HEK293 (cell line): ENCODE measurements around the gene TTC6.
A peak's percentile ranks its signal among the peaks of the same experiment; 100 is the strongest.

ENCODE experiments used
- GLI4 ChIP-seq: fragments of 450-650 bp; formaldehyde crosslinking; IDR thresholded peaks from 2 replicates; pipeline ENCODE4 v1.5.1; 2016; ENCODE audit warnings: missing biosample characterization, missing genetic modification characterization
- HOXD13 ChIP-seq: sonication (generic); formaldehyde crosslinking; IDR thresholded peaks from 2 replicates; pipeline ENCODE4 v1.8.0; 2022; ENCODE audit warnings: missing genetic modification reagents, borderline replicate concordance
- SP2 ChIP-seq: fragments of 450-650 bp; formaldehyde crosslinking; IDR thresholded peaks from 2 replicates; pipeline ENCODE4 v1.5.1; 2016; ENCODE audit warnings: missing biosample characterization, missing genetic modification characterization
- YY2 ChIP-seq: fragments of 450-650 bp; formaldehyde crosslinking; IDR thresholded peaks from 2 replicates; pipeline ENCODE4 v1.5.1; 2016; ENCODE audit warnings: missing biosample characterization, missing genetic modification characterization
- ZBTB17 ChIP-seq: fragments of 450-650 bp; formaldehyde crosslinking; IDR thresholded peaks from 2 replicates; pipeline ENCODE4 v1.5.1; 2016; ENCODE audit warnings: missing biosample characterization, missing genetic modification characterization
- ZBTB21 ChIP-seq: fragments of 450-650 bp; formaldehyde crosslinking; IDR thresholded peaks from 2 replicates; pipeline ENCODE4 v1.5.1; 2017; ENCODE audit warnings: missing biosample characterization, missing genetic modification characterization
- ZFHX2 ChIP-seq: fragments of 450-650 bp; formaldehyde crosslinking; conservative IDR thresholded peaks from 2 replicates; pipeline ENCODE4 v1.5.1; 2016; ENCODE audit warnings: missing biosample characterization, missing genetic modification characterization
- ZNF10 ChIP-seq: fragments of 450-650 bp; formaldehyde crosslinking; IDR thresholded peaks from 2 replicates; pipeline ENCODE4 v1.5.1; 2017; ENCODE audit warnings: missing biosample characterization, missing genetic modification characterization
- ZNF133 ChIP-seq: fragments of 450-650 bp; formaldehyde crosslinking; IDR thresholded peaks from 2 replicates; pipeline ENCODE4 v1.5.1; 2016; ENCODE audit warnings: missing biosample characterization, missing genetic modification characterization
- ZNF138 ChIP-seq: fragments of 450-650 bp; formaldehyde crosslinking; IDR thresholded peaks from 2 replicates; pipeline ENCODE4 v1.5.1; 2016; ENCODE audit warnings: missing biosample characterization, missing genetic modification characterization, borderline replicate concordance
- ZNF169 ChIP-seq: fragments of 450-650 bp; formaldehyde crosslinking; IDR thresholded peaks from 2 replicates; pipeline ENCODE4 v1.5.1; 2016; ENCODE audit warnings: missing biosample characterization, missing genetic modification characterization
- ZNF239 ChIP-seq: fragments of 450-650 bp; formaldehyde crosslinking; IDR thresholded peaks from 2 replicates; pipeline ENCODE4 v1.5.1; 2016; ENCODE audit warnings: missing biosample characterization, missing genetic modification characterization
- ZNF24 ChIP-seq: fragments of 450-650 bp; formaldehyde crosslinking; IDR thresholded peaks from 2 replicates; pipeline ENCODE4 v1.5.1; 2016; ENCODE audit warnings: missing biosample characterization, missing genetic modification characterization
- ZNF292 ChIP-seq: fragments of 450-650 bp; formaldehyde crosslinking; IDR thresholded peaks from 2 replicates; pipeline ENCODE4 v1.5.1; 2016; ENCODE audit warnings: low read depth, missing biosample characterization, missing genetic modification characterization, borderline replicate concordance
- ZNF311 ChIP-seq: fragments of 450-650 bp; formaldehyde crosslinking; IDR thresholded peaks from 2 replicates; pipeline ENCODE4 v1.5.1; 2017; ENCODE audit warnings: missing biosample characterization, missing genetic modification characterization, borderline replicate concordance
- ZNF366 ChIP-seq: fragments of 450-650 bp; formaldehyde crosslinking; conservative IDR thresholded peaks from 2 replicates; pipeline ENCODE4 v1.5.1; 2016; ENCODE audit warnings: missing biosample characterization, missing genetic modification characterization
- ZNF544 ChIP-seq: fragments of 450-650 bp; formaldehyde crosslinking; IDR thresholded peaks from 2 replicates; pipeline ENCODE4 v1.5.0; 2017; ENCODE audit warnings: missing biosample characterization, missing genetic modification characterization
- ZNF558 ChIP-seq: fragments of 450-650 bp; formaldehyde crosslinking; IDR thresholded peaks from 2 replicates; pipeline ENCODE4 v1.5.1; 2016; ENCODE audit warnings: missing biosample characterization, missing genetic modification characterization
- ZNF596 ChIP-seq: fragments of 450-650 bp; IDR thresholded peaks from 2 replicates; pipeline ENCODE4 v1.5.0; 2018; ENCODE audit warnings: missing biosample characterization, mild to moderate bottlenecking, missing genetic modification characterization, moderate library complexity
- ZNF600 ChIP-seq: fragments of 450-650 bp; formaldehyde crosslinking; IDR thresholded peaks from 2 replicates; pipeline ENCODE4 v1.5.1; 2016; ENCODE audit warnings: missing biosample characterization, missing genetic modification characterization
- ZNF621 ChIP-seq: fragments of 450-650 bp; formaldehyde crosslinking; IDR thresholded peaks from 2 replicates; pipeline ENCODE4 v1.5.1; 2017; ENCODE audit warnings: missing biosample characterization, missing genetic modification characterization
- ZNF624 ChIP-seq: fragments of 450-650 bp; formaldehyde crosslinking; IDR thresholded peaks from 2 replicates; pipeline ENCODE4 v1.5.1; 2017; ENCODE audit warnings: missing biosample characterization, missing genetic modification characterization
- ZNF664 ChIP-seq: fragments of 450-650 bp; formaldehyde crosslinking; IDR thresholded peaks from 2 replicates; pipeline ENCODE4 v1.5.1; 2016; ENCODE audit warnings: missing biosample characterization, missing genetic modification characterization
- ZSCAN30 ChIP-seq: fragments of 450-650 bp; IDR thresholded peaks from 2 replicates; pipeline ENCODE4 v1.5.1; 2018; ENCODE audit warnings: missing biosample characterization, mild to moderate bottlenecking, missing genetic modification characterization, moderate library complexity
- TF ChIP-seq, protein P1 (sequence below): fragments of 450-650 bp; formaldehyde crosslinking; IDR thresholded peaks from 2 replicates; pipeline ENCODE4 v1.5.1; 2016; ENCODE audit warnings: missing biosample characterization, missing genetic modification characterization
- TF ChIP-seq, protein P2 (sequence below): fragments of 450-650 bp; formaldehyde crosslinking; IDR thresholded peaks from 2 replicates; pipeline ENCODE4 v1.5.1; 2017; ENCODE audit warnings: missing biosample characterization, missing genetic modification characterization
- TF ChIP-seq, protein P3 (sequence below): fragments of 450-650 bp; formaldehyde crosslinking; conservative IDR thresholded peaks from 2 replicates; pipeline ENCODE4 v1.5.1; 2016; ENCODE audit warnings: low read depth, missing biosample characterization, missing genetic modification characterization
- TF ChIP-seq, protein P4 (sequence below): sonication (generic); formaldehyde crosslinking; IDR thresholded peaks from 2 replicates; pipeline ENCODE4 v1.8.1; 2022; ENCODE audit warnings: mild to moderate bottlenecking, moderate library complexity, missing genetic modification reagents

Gene TTC6

DNA sequence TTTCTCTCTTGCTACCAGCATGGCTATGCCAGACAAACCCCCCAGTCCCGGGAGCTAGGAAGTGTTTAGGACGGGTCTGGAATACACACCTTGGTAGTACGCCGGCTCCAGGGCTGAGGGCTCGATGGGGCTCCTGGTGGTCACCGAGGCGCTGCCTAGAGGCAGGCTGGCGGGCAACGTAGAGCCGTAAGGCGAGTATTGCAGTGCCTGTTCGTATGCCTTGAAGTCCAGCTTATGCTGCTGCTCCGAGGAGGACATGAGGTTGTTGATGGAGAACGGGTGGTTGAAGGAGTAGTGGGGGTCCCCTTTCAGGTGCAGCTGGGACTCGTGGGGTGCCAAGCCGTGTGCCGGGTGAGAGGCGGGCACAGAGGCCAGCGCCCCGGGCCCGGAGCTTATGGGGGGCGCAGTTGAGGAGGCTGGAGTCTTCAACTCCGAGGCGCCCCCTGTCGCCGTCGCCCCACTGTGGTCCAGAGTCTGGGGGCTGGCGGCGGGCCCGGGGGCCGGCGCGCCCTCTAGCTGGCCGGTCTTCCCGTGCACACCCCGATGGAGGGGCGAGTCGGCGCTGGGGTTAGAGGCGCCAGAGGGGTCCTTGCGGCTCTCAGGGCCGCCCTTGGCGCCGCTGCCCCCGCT, 4.0 kb upstream of the TTC6 start (continued):
- no peak for TF ChIP-seq ZNF239 (tag by site-specific recombination)
- no peak for TF ChIP-seq ZNF24 (tag by site-specific recombination)
- no peak for TF ChIP-seq ZNF664
- TF ChIP-seq ZNF10 (tag by site-specific recombination), result no peak
- TF ChIP-seq ZNF138 (tag by site-specific recombination), result no peak
- no peak for TF ChIP-seq ZNF292 (tag by site-specific recombination)
- TF ChIP-seq ZBTB21 (tag by site-specific recombination), result no peak
- no peak for TF ChIP-seq ZNF366
- TF ChIP-seq, protein P1, sequence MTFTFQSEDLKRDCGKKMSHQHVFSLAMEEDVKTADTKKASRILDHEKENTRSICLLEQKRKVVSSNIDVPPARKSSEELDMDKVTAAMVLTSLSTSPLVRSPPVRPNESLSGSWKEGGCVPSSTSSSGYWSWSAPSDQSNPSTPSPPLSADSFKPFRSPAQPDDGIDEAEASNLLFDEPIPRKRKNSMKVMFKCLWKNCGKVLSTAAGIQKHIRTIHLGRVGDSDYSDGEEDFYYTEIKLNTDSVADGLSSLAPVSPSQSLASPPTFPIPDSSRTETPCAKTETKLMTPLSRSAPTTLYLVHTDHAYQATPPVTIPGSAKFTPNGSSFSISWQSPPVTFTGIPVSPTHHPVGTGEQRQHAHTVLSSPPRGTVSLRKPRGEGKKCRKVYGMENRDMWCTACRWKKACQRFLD (tag by site-specific recombination), result no peak
- TF ChIP-seq ZNF621 (tag by site-specific recombination), result no peak
- TF ChIP-seq ZNF133 (tag by site-specific recombination), result no peak
- TF ChIP-seq ZNF311 (tag by site-specific recombination), result no peak
- TF ChIP-seq, protein P2, sequence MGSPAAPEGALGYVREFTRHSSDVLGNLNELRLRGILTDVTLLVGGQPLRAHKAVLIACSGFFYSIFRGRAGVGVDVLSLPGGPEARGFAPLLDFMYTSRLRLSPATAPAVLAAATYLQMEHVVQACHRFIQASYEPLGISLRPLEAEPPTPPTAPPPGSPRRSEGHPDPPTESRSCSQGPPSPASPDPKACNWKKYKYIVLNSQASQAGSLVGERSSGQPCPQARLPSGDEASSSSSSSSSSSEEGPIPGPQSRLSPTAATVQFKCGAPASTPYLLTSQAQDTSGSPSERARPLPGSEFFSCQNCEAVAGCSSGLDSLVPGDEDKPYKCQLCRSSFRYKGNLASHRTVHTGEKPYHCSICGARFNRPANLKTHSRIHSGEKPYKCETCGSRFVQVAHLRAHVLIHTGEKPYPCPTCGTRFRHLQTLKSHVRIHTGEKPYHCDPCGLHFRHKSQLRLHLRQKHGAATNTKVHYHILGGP (tag by site-specific recombination), result no peak
- no peak for TF ChIP-seq ZNF596 (tag by site-specific recombination)
- TF ChIP-seq, protein P3, sequence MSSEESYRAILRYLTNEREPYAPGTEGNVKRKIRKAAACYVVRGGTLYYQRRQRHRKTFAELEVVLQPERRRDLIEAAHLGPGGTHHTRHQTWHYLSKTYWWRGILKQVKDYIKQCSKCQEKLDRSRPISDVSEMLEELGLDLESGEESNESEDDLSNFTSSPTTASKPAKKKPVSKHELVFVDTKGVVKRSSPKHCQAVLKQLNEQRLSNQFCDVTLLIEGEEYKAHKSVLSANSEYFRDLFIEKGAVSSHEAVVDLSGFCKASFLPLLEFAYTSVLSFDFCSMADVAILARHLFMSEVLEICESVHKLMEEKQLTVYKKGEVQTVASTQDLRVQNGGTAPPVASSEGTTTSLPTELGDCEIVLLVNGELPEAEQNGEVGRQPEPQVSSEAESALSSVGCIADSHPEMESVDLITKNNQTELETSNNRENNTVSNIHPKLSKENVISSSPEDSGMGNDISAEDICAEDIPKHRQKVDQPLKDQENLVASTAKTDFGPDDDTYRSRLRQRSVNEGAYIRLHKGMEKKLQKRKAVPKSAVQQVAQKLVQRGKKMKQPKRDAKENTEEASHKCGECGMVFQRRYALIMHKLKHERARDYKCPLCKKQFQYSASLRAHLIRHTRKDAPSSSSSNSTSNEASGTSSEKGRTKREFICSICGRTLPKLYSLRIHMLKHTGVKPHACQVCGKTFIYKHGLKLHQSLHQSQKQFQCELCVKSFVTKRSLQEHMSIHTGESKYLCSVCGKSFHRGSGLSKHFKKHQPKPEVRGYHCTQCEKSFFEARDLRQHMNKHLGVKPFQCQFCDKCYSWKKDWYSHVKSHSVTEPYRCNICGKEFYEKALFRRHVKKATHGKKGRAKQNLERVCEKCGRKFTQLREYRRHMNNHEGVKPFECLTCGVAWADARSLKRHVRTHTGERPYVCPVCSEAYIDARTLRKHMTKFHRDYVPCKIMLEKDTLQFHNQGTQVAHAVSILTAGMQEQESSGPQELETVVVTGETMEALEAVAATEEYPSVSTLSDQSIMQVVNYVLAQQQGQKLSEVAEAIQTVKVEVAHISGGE (tag by site-specific recombination), result no peak
- peak; percentile 58 for TF ChIP-seq ZNF600 (tag by site-specific recombination)
- no peak for TF ChIP-seq ZNF624 (tag by site-specific recombination)
- peak; percentile 25; the same call in 1 of the 2 replicates for TF ChIP-seq ZSCAN30 (tag by site-specific recombination)
- no peak for TF ChIP-seq HOXD13 (CRISPR knock-in tag)
- TF ChIP-seq SP2, result peak; percentile 28; the same call in 1 of the 2 replicates
- TF ChIP-seq YY2, result no peak
- TF ChIP-seq GLI4, result no peak
- no peak for TF ChIP-seq ZNF169 (tag by site-specific recombination)
- TF ChIP-seq, protein P4, sequence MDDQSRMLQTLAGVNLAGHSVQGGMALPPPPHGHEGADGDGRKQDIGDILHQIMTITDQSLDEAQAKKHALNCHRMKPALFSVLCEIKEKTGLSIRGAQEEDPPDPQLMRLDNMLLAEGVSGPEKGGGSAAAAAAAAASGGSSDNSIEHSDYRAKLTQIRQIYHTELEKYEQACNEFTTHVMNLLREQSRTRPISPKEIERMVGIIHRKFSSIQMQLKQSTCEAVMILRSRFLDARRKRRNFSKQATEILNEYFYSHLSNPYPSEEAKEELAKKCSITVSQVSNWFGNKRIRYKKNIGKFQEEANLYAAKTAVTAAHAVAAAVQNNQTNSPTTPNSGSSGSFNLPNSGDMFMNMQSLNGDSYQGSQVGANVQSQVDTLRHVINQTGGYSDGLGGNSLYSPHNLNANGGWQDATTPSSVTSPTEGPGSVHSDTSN (CRISPR knock-in tag), result no peak
- TF ChIP-seq ZBTB17 (tag by site-specific recombination), result no peak
- no peak for TF ChIP-seq ZNF544 (tag by site-specific recombination)
- no peak for TF ChIP-seq ZNF558 (tag by site-specific recombination)
- TF ChIP-seq ZFHX2 (tag by site-specific recombination), result no peak
